HG03066 (cell line): ENCODE data around the gene CKS1B.
"Not testable (repeated sequence)": the region's sequence is repeated elsewhere in the genome, so short reads cannot be mapped to it uniquely, and the experiment has no call there.

Experiments used
- ATAC-seq: cut with Tn5 transposase; IDR thresholded peaks from one replicate; pipeline ENCODE4 v1.9.1; 2021; ENCODE audit warnings: low read depth; ENCODE audit not compliant: unreplicated experiment

The CKS1B gene

GRCh38 chr1:154982897-154983648 lies 8.6 kb downstream of the CKS1B start, which contains the start of gene FLAD1:
TSS of gene FLAD1 (plus strand) at chr1:154983344. CDS start at chr1:154983695, 351 bp downstream.
- peak; percentile 99 for ATAC-seq

DNA sequence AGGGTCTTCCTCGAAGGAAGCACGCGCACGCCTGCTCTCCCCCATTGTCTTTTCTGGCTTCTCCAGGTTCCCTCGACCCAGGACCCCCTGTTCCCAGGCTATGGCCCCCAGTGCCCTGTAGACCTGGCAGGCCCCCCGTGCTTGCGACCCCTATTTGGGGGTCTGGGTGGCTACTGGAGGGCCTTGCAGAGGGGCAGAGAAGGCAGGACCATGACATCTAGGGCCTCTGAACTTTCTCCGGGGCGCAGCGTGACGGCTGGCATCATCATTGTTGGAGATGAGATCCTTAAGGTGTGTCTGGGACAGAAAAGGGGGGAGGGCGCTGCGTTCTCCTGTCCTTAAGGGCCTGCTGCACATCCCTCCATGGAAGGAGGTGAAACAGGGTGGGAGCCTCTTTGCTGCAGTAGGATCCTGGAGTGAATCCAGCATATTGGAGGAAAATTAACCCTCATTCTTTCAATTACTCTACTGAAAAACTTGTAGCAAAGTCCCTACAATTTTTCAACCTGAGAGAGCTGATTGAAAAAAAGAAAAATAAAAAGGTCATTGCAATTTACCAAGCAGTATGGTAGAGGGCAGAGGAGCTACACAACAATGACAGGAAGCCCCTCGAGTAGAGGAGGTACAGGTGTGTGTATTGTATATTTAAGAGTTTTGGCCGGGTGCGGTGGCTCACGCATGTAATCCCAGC lies 9.4 kb downstream of the CKS1B start:
- no peak for ATAC-seq

GRCh38 chr1:154986736-154987135 lies 12.3 kb downstream of the CKS1B start:
- ATAC-seq, result not testable (repeated sequence)

GRCh38 chr1:154987326-154987725 lies 12.8 kb downstream of the CKS1B start:
- no peak for ATAC-seq

DNA sequence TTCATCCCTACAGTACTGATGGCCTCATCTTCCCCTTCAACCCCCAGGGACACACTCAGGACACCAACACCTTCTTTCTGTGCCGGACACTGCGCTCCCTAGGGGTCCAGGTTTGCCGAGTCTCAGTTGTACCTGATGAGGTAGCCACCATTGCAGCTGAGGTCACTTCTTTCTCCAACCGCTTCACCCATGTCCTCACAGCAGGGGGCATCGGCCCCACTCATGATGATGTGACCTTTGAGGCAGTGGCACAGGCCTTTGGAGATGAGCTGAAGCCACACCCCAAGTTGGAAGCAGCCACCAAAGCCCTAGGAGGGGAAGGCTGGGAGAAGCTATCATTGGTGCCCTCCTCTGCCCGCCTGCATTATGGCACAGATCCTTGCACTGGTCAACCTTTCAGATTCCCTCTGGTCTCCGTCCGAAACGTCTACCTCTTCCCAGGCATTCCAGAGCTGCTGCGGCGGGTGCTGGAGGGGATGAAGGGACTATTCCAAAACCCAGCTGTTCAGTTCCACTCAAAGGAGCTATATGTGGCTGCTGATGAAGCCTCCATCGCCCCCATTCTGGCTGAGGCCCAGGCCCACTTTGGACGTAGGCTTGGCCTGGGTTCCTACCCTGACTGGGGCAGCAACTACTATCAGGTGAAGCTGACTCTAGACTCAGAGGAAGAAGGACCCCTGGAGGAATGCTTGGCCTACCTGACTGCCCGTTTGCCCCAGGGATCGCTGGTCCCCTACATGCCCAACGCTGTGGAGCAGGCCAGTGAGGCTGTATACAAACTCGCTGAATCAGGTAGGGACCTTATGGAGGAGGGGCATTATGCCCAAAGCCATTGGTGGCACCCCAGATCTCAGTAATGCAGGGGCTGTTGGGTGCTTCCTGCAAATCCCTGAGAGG lies 13.8 kb downstream of the CKS1B start:
- ATAC-seq, result no peak

DNA sequence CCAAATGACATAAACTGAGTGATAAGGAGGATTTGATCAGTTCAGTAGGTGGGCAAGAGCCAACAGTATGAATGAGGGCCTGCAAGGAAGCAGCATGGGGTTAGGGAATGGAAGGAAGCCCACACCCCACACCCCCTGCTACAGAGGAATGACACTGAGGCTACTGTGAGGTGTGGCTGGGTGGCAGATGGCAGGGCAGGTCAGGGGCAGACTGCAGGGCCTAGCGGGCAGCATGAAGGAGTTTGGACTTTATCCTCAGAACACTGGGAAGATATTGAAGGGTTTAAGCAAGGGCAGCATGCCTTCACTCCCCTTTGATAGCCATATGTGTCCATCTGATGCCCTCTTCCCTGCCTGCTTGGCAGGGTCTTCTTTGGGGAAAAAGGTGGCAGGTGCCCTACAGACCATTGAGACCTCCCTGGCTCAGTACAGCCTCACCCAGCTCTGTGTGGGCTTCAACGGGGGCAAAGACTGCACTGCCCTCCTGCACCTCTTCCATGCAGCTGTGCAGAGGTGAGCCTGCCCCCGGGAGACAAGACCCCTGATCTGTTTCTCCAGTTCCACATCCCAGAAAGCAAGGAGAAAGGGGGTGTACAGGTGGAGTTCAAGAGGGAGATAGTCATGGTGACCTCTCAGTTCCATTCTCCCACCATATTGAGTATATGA lies 14.8 kb downstream of the CKS1B start:
- no peak for ATAC-seq

GRCh38 chr1:154990276-154990675 lies 15.8 kb downstream of the CKS1B start:
- no peak for ATAC-seq

DNA sequence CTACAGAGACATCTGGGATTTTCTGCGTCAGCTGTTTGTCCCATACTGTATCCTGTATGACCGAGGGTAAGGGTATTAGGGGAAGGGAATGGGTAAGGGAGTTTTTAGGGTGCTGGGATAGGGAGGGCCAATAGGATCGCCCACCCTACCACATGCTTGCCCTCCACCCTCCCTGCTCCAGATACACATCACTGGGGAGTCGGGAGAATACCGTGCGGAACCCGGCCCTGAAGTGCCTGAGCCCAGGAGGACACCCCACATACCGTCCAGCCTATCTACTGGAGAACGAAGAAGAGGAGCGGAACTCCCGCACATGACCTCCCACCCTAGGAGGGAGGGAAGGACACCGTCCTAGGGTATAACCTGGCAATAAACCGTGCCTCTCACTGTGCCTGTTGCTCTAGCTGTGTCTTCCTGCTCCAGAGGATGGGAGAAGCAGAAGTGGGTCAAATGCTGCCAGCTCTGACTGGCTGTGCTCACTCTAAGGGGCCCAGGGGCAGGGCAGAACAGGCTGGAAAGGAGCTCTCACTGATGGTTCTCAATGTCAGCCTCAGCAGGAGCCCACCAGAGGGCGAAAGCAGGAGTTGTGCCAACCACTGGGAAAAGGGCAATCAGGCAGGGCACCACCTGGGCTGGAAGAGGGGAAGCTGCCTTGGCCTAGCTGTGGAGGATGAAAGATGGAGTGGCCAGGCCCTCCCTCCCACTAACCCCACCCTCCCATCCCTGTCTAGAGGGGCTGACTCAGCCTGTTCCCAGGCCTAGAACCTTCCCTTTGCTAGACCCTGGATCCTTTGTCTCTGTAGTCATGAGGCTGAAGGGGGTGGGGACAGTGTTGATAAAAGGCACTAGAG lies 18.5 kb downstream of the CKS1B start:
- ATAC-seq, result no peak

DNA sequence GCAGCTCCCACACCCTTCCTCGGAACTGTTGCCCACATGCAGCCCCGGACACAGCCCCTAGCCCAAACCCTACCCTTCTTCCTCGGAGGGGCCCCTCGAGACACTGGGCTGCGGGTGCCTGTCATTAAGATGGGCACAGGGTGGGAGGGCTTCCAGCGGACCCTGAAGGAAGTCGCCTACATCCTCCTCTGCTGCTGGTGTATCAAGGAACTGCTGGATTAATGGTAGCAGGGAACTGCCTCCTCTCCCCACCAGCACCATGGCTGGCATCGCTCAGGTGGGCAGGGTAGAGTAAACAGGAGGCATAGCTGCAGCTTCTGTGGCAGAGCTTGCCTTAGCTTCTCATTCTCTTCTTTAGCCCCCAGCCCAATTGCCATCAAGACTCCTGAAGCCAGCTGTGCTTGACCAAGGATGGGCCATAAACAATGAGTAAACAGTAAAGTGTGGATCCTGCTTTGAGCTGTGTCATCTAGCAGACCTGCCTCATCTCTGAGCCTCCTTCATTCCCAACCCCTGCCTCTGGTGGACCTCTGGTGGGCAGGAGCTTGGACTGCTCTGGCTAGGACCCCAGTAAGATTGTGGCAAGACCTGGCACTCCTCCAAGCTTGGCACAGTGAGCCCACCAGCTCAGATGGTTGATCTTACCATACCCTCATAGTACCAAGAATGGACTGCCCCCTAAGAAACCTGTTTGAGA lies 19.2 kb downstream of the CKS1B start, which contains the start of gene LENEP:
LENEP (plus strand) TSS at position 15 of the 697 bp plus-strand sequence; CDS start at position 37, 22 bp downstream.
- no peak for ATAC-seq

DNA sequence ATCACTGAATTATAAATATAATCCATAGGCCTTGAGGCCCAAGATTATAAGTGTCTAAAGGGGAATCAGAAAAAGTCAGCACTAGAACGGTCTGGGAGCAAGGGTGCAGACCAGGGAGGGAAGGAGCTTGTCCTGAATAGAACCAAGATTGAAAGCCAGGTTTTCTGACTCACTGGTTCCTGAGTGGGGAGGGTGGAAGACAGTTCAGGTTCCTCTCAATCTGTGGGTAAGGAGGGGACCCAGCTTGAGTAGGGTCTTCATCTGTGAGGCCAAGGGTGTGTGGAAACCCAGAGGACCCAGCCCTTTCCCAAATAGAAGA lies 19.7 kb downstream of the CKS1B start:
- no peak for ATAC-seq

DNA sequence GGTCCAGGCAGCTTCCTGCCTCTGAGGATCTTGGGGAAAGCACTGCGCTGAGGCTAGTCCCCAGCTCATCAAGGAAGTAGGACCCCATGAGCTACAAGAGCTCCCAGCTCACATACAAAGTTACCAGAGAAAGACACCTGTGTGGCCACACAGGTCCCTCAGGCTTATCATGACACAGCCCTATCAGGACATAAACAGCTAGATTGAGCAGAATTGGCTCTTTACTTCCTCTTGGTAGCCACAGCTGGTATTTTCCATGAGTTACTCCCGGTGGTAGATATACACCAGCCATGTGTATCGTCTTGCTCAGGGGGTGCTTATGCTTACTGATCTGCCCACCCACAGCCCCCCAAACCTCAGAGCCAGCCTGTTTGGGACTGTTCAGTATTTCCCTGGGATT lies 20.1 kb downstream of the CKS1B start:
- no peak for ATAC-seq

DNA sequence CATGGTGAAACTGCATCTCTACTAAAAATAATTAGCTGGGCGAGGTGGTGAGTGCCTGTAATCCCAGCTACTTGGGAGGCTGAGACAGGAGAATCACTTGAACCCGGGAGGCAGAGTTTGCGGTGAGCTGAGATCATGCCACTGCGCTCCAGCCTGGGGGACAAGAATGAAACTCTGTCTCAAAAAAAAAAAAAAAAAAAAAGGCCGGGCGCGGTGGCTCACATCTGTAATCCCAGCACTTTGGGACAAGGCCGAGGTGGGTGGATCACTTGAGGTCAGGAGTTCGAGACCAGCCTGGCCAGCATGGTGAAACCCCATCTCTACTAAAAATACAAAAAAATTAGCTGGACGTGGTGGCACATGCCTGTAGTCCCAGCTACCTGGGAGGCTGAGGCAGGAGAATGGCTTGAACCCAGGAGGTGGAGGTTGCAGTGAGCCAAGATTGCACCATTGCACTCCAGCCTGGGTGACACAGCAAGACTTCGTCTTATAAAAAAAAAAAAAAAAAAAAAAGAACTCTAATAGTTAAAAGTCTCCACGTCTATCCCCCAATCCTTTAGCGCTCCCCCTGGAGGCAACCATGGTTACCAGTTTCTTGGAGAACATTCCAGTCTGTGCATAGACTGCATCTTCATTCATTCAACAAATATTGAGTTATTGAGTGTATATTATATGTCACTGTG lies 21.0 kb downstream of the CKS1B start:
- ATAC-seq, result not testable (repeated sequence)

DNA sequence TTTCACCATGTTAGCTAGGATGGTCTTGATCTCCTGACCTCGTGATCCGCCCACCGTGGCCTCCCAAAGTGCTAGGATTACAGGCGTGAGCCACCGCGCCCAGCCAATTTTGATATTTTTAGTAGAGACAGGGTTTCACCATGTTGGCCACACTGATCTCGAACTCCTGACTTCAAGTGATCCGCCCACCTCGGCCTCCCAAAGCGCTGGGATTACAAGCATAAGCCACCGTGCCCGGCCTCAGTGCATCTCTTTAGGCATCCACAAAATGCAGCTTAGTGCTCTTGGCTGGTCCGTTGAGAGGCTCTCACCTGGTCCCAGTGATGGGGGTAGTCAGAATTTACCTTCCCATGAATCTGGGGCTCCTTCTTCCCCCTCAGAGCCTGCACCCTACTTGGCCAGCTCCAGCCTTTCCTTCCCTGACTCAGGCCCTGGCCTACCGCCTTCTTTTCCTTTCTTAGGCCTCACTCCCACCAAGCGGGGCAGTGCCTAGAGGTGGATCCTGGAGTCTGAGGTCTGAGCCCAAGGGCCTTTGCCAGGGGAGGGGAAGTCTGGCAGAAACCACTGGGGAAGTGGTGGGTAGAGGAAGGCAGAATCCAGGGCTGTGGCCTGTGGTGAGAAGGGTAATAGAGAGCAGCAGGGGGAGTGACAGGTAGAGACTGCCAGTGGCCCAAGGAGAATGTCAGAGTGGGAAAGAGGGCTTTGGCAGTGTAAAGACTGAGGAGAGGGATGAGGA lies 22.7 kb downstream of the CKS1B start:
- ATAC-seq, result no peak

DNA sequence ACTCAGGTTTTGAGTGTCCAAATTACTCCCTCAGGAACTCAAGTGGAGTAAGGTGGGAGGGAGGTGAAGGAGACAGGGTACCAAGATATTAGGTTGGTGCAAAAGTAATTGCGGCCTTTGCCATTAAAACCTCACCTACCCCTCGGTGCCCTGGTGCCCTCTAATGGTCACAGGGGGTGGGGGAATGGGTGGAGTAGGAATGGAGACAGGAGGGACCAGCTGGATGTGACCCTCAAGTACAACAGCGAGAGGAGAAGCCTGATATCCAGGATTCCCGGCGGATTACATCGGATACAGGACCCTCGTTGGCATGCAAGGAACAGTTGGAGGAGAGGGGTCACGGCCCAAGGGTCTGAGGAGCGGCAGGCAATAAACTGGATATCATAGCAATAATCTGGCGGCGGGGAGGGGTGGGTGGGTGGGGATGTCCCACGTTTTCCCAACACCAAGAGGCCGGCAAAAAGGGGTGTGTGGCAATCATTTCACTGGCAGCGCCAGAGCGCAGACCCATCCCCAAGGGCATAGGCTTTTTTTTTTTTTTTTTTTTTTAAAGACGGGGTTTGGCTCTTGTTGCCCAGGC lies 23.8 kb downstream of the CKS1B start:
- ATAC-seq, result no peak

DNA sequence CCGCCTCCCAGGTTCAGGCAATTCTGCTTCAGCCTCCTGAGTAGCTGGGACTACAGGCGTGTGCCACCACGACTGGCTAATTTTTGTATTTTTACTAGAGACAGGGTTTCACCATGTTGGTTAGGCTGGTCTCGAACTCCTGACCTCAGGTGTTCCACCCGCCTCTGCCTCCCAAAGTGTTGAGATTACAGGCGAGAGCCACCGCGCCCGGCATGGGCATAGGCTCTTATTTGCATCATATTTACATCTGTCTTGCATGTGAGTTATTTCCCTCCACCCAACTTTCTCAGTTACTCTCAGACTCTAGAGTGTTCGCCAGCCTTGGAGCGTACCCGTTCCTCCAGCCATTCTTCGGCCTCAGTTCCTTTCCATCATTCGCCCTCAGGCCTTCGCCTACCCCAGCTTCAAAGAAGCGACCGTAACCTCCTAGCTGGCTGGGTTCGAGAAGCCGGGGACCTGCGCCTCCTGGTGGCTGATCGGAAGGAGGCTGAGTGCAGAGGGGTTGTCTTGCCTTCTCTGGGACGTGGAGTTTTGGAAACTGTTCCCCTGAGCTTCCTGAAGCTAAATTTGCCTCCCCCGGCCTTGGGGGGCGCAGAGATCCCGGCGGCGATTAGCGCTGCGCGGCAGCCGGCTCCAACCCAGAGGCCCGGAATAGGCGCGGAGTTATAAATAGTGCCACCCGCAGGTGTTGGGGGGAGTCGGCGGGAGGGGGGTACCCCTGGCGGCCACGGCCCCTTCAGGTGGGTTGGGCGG lies 24.5 kb downstream of the CKS1B start:
- ATAC-seq, result no peak

DNA sequence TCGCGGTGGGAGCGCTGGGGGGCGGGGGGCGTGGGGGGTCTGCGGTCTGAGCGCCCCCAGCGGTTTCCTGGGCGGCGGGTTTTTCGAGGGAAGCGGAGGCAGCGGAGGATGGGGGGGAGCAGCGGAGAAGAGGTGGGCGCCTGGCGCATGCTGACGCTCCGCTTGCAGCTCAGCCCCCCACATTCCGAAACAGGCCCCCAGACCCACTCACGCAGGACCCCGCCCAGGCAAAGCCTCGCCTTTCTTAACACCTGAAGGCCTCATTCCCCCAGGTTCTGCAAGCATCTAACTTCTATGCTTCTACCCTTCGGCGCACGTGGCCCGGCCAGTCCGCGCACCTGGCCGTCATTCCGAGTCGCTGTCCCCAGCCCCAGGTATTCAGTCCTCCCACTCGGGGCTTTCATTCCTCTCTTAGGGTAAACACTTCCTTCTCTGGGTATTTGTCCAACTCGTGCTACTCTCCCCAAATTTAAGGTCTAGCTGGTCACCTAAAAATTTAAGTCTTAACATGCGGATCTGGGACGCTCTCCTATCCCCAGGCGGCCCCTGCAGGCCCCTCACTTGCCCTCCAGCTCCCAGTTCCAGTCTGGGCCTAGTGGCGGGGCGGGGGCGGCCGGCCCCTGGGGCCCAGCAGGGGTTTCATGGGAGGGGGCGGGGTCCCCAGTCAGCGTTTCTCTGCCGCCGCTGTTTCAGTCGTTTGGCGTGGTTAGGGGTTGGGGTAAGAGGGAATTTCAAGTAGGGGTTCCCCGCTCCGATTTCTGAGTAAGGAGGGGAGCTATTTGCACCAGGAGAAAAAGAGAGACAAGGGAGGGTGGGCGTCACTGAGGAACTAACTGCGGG lies 25.3 kb downstream of the CKS1B start:
- no peak for ATAC-seq
